ENCODE data around the gene TTC6.
"Not testable (repeated sequence)": the region's sequence is repeated elsewhere in the genome, so short reads cannot be mapped to it uniquely, and the experiment has no call there.

DNA sequence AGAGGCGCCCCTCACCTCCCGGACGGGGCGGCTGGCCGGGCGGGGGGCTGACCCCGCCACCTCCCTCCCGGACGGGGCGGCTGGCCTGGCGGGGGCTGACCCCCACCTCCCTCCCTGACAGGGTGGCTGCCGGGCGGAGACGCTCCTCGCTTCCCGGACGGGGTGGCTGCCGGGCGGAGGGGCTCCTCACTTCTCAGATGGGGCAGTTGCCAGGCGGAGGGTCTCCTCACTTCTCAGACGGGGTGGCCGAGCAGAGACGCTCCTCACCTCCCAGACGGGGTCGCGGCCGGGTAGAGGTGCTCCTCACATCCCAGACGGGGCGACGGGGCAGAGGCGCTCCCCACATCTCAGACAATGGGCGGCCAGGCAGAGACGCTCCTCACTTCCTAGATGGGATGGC, 39.8 kb upstream of the TTC6 start:
- TF ChIP-seq, protein P1, sequence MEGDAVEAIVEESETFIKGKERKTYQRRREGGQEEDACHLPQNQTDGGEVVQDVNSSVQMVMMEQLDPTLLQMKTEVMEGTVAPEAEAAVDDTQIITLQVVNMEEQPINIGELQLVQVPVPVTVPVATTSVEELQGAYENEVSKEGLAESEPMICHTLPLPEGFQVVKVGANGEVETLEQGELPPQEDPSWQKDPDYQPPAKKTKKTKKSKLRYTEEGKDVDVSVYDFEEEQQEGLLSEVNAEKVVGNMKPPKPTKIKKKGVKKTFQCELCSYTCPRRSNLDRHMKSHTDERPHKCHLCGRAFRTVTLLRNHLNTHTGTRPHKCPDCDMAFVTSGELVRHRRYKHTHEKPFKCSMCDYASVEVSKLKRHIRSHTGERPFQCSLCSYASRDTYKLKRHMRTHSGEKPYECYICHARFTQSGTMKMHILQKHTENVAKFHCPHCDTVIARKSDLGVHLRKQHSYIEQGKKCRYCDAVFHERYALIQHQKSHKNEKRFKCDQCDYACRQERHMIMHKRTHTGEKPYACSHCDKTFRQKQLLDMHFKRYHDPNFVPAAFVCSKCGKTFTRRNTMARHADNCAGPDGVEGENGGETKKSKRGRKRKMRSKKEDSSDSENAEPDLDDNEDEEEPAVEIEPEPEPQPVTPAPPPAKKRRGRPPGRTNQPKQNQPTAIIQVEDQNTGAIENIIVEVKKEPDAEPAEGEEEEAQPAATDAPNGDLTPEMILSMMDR (IDR thresholded peaks at IDR 0.05): not testable (repeated sequence)
- not testable (repeated sequence) for TF ChIP-seq POLR2AphosphoS5, TCF7L2 (IDR thresholded peaks at IDR 0.05; ENCODE audit: low read depth, low read length)
- TF ChIP-seq, protein P2, sequence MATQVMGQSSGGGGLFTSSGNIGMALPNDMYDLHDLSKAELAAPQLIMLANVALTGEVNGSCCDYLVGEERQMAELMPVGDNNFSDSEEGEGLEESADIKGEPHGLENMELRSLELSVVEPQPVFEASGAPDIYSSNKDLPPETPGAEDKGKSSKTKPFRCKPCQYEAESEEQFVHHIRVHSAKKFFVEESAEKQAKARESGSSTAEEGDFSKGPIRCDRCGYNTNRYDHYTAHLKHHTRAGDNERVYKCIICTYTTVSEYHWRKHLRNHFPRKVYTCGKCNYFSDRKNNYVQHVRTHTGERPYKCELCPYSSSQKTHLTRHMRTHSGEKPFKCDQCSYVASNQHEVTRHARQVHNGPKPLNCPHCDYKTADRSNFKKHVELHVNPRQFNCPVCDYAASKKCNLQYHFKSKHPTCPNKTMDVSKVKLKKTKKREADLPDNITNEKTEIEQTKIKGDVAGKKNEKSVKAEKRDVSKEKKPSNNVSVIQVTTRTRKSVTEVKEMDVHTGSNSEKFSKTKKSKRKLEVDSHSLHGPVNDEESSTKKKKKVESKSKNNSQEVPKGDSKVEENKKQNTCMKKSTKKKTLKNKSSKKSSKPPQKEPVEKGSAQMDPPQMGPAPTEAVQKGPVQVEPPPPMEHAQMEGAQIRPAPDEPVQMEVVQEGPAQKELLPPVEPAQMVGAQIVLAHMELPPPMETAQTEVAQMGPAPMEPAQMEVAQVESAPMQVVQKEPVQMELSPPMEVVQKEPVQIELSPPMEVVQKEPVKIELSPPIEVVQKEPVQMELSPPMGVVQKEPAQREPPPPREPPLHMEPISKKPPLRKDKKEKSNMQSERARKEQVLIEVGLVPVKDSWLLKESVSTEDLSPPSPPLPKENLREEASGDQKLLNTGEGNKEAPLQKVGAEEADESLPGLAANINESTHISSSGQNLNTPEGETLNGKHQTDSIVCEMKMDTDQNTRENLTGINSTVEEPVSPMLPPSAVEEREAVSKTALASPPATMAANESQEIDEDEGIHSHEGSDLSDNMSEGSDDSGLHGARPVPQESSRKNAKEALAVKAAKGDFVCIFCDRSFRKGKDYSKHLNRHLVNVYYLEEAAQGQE (IDR thresholded peaks at IDR 0.05; ENCODE audit: insufficient read depth in 1 of 2, low read depth in 2 of 2, low read length in 1 of 2): not testable (repeated sequence)

All from Panc1 (cell line).